ENCODE data around the gene IL31RA. TPM values are rescaled to one million over a fixed set of nuclear protein-coding genes. Genes with fewer than 3 reads are reported as not detected.

Gene IL31RA
- total and polyA plus RNA-seq, 2 experiments from 2014 or later: not detected

DNA sequence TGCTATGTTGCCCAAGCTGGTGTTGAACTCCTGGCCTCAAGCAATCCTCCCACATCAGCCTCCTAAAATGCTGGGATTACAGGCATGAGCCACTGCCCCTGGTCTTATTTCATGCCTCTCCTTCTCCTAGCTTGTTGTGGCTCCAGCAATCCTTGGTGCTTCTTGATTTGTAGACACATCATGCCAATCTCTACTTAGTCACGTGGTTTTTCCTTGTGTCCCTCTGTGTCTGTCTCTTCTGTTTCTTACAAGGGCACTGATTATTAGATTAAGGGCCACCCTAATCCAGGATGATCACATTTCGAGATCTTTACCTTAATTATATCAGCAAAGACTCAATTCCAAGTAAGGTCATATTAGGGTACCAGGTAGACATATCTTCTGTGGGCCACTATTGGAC, 9.2 kb upstream of the IL31RA start:
- H3K9me3 ChIP-seq (ENCODE audit: low read depth): no peaks in the 10 kb centered on the region
- no peaks in the 10 kb centered on the region for H3K4me1 ChIP-seq (ENCODE audit: low read depth)
- no peak for DNase-seq (ENCODE audit: low read depth in 1 of 2, low spot score in 1 of 2)
- H3K27me3 ChIP-seq: no peaks in the 10 kb centered on the region
- H3K36me3 ChIP-seq: no peaks in the 10 kb centered on the region
- no peak overlapping the region for H3K4me3 ChIP-seq
- no peak overlapping the region for H3K27ac ChIP-seq
- TF ChIP-seq, protein P1, sequence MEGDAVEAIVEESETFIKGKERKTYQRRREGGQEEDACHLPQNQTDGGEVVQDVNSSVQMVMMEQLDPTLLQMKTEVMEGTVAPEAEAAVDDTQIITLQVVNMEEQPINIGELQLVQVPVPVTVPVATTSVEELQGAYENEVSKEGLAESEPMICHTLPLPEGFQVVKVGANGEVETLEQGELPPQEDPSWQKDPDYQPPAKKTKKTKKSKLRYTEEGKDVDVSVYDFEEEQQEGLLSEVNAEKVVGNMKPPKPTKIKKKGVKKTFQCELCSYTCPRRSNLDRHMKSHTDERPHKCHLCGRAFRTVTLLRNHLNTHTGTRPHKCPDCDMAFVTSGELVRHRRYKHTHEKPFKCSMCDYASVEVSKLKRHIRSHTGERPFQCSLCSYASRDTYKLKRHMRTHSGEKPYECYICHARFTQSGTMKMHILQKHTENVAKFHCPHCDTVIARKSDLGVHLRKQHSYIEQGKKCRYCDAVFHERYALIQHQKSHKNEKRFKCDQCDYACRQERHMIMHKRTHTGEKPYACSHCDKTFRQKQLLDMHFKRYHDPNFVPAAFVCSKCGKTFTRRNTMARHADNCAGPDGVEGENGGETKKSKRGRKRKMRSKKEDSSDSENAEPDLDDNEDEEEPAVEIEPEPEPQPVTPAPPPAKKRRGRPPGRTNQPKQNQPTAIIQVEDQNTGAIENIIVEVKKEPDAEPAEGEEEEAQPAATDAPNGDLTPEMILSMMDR (IDR thresholded peaks at IDR 0.05; ENCODE audit: low read depth, low read length): no peak

- no peaks in the 10 kb centered on the region for H3K9me3 ChIP-seq (ENCODE audit: low read depth)
- TF ChIP-seq, protein P1 (IDR thresholded peaks at IDR 0.05; ENCODE audit: low read depth, low read length): no peak
- H3K36me3 ChIP-seq: no peaks in the 10 kb centered on the region
- no peak overlapping the region for H3K4me3 ChIP-seq
- no peaks in the 10 kb centered on the region for H3K4me1 ChIP-seq (ENCODE audit: low read depth)
- no peaks in the 10 kb centered on the region for H3K27me3 ChIP-seq
- peak in 1 of 2 donors; percentile 41 for DNase-seq (ENCODE audit: low read depth in 1 of 2, low spot score in 1 of 2)
- H3K27ac ChIP-seq: no peak overlapping the region
Measured at GRCh38 chr5:55847837-55848236, 3.3 kb upstream of the IL31RA start.

- no peak for DNase-seq (ENCODE audit: low read depth in 1 of 2, low spot score in 1 of 2)
- Histone ChIP-seq H3K4me1 (ENCODE audit: low read depth) (no peaks in the 10 kb centered on the region), H3K9me3 (ENCODE audit: low read depth) (no peaks in the 10 kb centered on the region), H3K27me3 (no peaks in the 10 kb centered on the region), H3K36me3 (no peaks in the 10 kb centered on the region), H3K27ac (no peak overlapping the region), H3K4me3 (no peak overlapping the region)
- TF ChIP-seq, protein P1 (IDR thresholded peaks at IDR 0.05; ENCODE audit: low read depth, low read length): no peak
Measured at GRCh38 chr5:55848783-55849182, 2.4 kb upstream of the IL31RA start.

DNA sequence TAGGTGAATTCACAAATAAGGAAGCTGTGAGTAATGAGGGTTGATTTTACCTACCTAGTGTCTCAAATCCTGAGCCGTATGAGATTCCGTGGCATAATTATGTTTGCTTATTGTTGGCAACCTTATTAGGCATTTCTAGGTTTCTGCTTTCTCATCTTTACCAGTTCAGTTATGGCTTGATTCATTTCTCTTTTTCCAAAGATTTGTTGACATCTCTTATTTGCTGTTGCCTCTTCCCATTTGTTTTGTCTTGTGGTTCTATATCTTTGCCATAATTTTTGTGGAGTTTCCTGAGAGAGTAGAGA, 470 bp downstream of the IL31RA start:
- H3K4me3 ChIP-seq: no peak overlapping the region

DNA sequence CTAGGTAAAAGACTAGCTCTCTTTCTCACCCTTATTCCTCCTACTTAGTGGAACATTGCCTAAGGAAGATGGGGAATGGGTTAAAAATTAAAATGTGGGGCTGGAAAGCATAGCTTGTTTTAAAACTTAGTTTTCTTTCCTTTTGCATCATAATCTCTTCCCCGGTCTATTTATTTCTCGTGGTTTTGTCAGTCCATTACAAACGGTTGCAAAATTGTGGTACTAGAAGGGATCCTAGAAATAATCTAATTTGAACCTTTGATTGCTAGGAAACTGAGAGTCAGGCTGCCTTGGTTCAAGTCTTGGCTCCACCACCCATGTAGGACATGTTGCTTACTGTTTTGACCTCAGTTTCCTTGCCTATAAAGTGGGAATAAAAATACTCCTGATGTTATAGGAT, 1.3 kb downstream of the IL31RA start:
- no peak overlapping the region for H3K27ac ChIP-seq
- TF ChIP-seq, protein P1 (IDR thresholded peaks at IDR 0.05; ENCODE audit: low read depth, low read length): no peak
- H3K4me1 ChIP-seq (ENCODE audit: low read depth): no peaks in the 10 kb centered on the region
- H3K36me3 ChIP-seq: no peaks in the 10 kb centered on the region
- DNase-seq (ENCODE audit: low read depth in 1 of 2, low spot score in 1 of 2): no peak
- no peak overlapping the region for H3K4me3 ChIP-seq
- H3K27me3 ChIP-seq: no peaks in the 10 kb centered on the region
- H3K9me3 ChIP-seq (ENCODE audit: low read depth): no peaks in the 10 kb centered on the region

More for the DNA sequence above, 470 bp downstream of the IL31RA start:
- DNase-seq (ENCODE audit: low read depth in 1 of 2, low spot score in 1 of 2): no peak
- TF ChIP-seq, protein P1 (IDR thresholded peaks at IDR 0.05; ENCODE audit: low read depth, low read length): no peak
- H3K27me3 ChIP-seq: no peaks in the 10 kb centered on the region
- H3K9me3 ChIP-seq (ENCODE audit: low read depth): no peaks in the 10 kb centered on the region
- no peaks in the 10 kb centered on the region for H3K36me3 ChIP-seq
- H3K4me1 ChIP-seq (ENCODE audit: low read depth): no peaks in the 10 kb centered on the region
- no peak overlapping the region for H3K27ac ChIP-seq
